GM04504 (cell line): ENCODE data around the gene AKR1A1.

Experiments
- DNase-seq: peaks from one replicate; pipeline ENCODE4 v3.0.0-alpha.2; 2012; ENCODE audit warnings: low read depth

The AKR1A1 gene

GRCh38 chr1:45617618-45618017 lies 67.0 kb downstream of the AKR1A1 start:
- no peak for DNase-seq

GRCh38 chr1:45619149-45619921 lies 68.7 kb downstream of the AKR1A1 start:
- no peak for DNase-seq
